GM12801 (cell line): ENCODE measurements around the gene KRTAP19-2.

ENCODE experiments used
- CTCF ChIP-seq: IDR thresholded peaks from one replicate; pipeline ENCODE4 v1.5.1; 2011; ENCODE audit warnings: control low read depth; ENCODE audit not compliant: insufficient read length; ENCODE audit errors: extremely low read depth

The KRTAP19-2 gene, protein sequence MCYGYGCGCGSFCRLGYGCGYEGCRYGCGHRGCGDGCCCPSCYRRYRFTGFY

DNA sequence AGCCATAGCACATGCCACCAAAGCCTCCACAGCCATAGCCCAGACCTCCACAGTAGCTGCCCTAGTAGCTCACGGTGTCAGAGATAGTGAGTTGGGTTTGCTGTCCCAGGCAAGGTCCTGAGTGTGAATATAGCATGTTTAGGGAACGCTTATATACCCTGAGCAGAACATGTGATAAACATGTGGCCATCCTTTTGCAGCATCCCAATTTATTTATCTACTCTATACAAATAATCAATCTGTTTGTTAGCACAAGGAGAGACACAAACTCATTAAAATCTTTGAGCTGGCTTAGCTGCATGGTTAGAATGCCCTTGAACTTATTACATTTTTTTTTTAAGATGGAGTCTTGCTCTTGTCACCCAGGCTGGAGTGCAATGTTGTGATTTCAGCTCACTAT, at the start of gene KRTAP19-2:
KRTAP19-2 (minus strand) TSS at position 101 of the 400 bp plus-strand sequence; CDS start at position 13, 88 bp downstream.
- TF ChIP-seq CTCF, result no peak

DNA sequence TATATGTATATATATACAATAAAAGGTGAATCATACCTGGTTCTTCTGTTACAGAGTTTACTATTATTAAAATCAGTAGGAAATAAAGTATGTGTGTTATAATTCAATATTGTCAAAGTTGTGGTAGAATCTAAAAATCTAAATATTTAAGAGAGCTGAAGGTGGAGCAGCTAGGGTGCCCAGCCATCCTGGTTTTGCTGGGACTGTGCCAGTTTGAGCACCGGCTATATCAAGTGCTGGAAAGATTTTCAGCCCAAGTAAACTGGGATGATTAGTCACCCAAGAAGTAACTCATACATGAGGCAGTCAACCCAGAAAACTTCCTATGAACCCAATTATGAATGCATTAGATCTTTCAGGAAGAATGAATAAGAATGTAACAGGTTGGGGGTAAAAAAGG, 31.6 kb upstream of the KRTAP19-2 start:
- TF ChIP-seq CTCF, result no peak

DNA sequence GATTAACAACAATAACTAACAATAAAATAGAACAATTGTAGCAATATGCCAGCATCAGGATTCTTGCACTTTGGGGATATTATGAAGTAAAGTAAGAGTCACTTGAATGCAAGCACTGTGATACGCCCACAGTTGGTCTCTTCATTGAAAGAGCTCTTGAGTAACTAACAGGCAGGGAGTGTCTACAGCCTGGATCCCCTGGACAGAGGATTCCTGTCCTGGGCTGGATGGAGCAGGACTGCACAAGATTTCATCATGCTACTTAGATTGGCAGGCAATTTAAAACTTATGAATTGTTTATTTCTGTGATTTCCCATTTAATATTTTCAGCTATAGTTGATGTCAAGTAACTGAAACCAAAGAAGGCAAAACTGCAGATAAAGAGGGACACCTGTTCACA, 28.4 kb upstream of the KRTAP19-2 start:
- no peak for TF ChIP-seq CTCF

- TF ChIP-seq CTCF, result no peak
Measured at GRCh38 chr21:30502041-30502440, 14.8 kb upstream of the KRTAP19-2 start, which contains the start of gene KRTAP19-5. Gene KRTAP19-5 (minus strand): TSS chr21:30502141. CDS start chr21:30502090, 51 bp downstream.

DNA sequence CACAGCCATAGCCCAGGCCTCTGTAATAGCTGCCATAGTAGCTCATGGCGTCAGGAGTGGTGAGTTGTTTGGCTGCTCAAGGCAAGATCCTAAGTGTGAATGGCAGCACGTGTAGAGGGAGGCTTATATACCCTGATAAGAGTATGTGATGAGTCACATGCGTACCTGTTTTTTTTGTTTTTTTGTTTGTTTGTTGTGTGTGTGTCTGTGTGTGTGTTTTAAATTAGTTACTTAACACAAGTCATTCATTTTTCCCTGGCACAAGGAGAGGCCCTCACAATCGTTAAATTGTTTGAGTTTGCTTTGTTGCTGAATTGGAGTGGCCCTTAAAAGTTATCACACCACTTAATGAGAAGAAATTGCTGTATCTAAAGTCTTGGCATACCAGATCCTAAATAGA, 9.8 kb upstream of the KRTAP19-2 start, which contains the start of gene KRTAP19-4:
KRTAP19-4 (minus strand) TSS at position 101 of the 400 bp plus-strand sequence; CDS start at position 46, 55 bp downstream.
- TF ChIP-seq CTCF, result no peak

GRCh38 chr21:30491963-30492428, 4.8 kb upstream of the KRTAP19-2 start, which contains the start of gene KRTAP19-3:
Gene KRTAP19-3 (minus strand): TSS chr21:30492013. CDS start chr21:30491957, 56 bp downstream.
- no peak for TF ChIP-seq CTCF

DNA sequence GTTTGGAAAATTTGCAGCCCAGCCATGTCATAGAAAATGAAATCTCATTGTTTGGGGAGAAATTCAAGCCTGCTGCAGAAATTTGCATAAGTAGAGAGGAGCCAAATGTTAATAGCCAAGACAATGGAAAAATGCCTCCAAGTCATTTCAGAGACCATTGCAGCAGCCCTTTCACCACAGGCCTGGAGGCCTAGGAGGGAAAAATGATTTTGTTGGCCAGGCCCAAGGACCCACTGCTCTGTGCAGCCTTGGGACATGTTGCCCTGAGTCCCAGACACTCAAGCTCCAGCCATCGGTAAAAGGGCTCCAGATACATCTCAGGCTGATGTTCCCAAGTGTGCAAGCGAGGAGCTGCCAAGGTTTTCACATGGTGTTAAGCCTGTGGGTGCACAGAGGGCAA, 1.1 kb downstream of the KRTAP19-2 start:
- TF ChIP-seq CTCF, result no peak
